ENCODE results near the gene HOTAIR.

DNA sequence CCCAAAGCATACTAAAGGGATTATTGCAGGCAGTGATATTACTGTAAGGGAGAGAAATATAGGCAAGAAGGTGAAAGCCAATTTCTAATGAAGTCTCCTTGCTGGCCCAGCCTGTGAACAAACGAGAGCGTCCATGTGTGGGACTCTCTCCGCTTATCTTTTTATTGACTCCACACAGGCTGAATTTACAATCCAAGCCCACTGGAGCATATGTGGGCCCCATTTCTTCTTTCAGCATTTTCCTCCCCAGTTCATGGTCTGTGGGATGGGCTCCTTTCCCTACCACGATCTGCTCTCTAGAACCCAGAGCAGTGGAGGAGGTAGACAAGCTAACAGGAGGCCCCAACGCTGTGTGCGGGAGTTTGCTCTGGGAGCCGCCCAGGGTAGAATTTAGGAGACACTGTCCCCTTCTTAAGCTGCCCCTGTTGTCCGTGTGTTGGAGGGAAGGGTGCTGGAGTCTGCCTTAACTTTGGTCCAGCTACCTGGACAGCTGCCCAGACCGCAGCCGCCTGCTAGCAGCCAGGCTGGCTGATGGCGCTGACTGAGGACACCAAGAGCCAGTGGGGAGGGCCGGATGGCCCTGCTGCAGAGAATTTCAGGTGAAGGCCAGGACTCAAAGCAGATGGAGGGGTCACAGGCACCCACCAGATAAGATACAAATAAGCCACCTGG, 5.0 kb downstream of the HOTAIR start:
- TF ChIP-seq POLR2A (IDR thresholded peaks at IDR 0.05), result no peak
- TF ChIP-seq, protein P1, sequence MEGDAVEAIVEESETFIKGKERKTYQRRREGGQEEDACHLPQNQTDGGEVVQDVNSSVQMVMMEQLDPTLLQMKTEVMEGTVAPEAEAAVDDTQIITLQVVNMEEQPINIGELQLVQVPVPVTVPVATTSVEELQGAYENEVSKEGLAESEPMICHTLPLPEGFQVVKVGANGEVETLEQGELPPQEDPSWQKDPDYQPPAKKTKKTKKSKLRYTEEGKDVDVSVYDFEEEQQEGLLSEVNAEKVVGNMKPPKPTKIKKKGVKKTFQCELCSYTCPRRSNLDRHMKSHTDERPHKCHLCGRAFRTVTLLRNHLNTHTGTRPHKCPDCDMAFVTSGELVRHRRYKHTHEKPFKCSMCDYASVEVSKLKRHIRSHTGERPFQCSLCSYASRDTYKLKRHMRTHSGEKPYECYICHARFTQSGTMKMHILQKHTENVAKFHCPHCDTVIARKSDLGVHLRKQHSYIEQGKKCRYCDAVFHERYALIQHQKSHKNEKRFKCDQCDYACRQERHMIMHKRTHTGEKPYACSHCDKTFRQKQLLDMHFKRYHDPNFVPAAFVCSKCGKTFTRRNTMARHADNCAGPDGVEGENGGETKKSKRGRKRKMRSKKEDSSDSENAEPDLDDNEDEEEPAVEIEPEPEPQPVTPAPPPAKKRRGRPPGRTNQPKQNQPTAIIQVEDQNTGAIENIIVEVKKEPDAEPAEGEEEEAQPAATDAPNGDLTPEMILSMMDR (IDR thresholded peaks at IDR 0.05), result no peak
